OCI-LY1 (cell line): ENCODE measurements around the gene PTPRG.

Source experiments
- H2AFZ ChIP-seq: fragments of 200-600 bp; sonication (generic), shearing (Covaris generic); 2 replicates; pipeline ENCODE4 v1.6.0; 2014; ENCODE audit warnings: antibody characterized with exemption, mild to moderate bottlenecking, low read length
- H3F3A ChIP-seq: fragments of 200-600 bp; sonication (generic), shearing (Covaris generic); 2 replicates; pipeline ENCODE4 v1.6.0; 2014; ENCODE audit warnings: mild to moderate bottlenecking, antibody characterized with exemption, low read length, moderate library complexity; ENCODE audit not compliant: insufficient read depth
- H3K27ac ChIP-seq: fragments of 200-600 bp; sonication (generic); 2 replicates; pipeline ENCODE4 v1.5.1; 2014; ENCODE audit warnings: low read length, mixed run types, mild to moderate bottlenecking, low read depth; ENCODE audit not compliant: poor library complexity, severe bottlenecking
- H3K27me3 ChIP-seq: fragments of 200-600 bp; sonication (generic); 2 replicates; pipeline ENCODE4 v1.6.0; 2014; ENCODE audit warnings: antibody characterized with exemption, mild to moderate bottlenecking, low read length, moderate library complexity; ENCODE audit not compliant: insufficient read depth
- H3K36me3 ChIP-seq: fragments of 200-600 bp; sonication (generic); 2 replicates; pipeline ENCODE4 v1.6.1; 2014; ENCODE audit warnings: mild to moderate bottlenecking, antibody characterized with exemption, low read length, moderate library complexity, mixed read lengths; ENCODE audit not compliant: insufficient read depth
- H3K4me1 ChIP-seq: fragments of 200-600 bp; sonication (generic); 2 replicates; pipeline ENCODE4 v1.5.1; 2014; ENCODE audit warnings: mild to moderate bottlenecking, low read length, moderate library complexity; ENCODE audit not compliant: insufficient read depth, severe bottlenecking
- H3K4me2 ChIP-seq: fragments of 200-600 bp; sonication (generic), shearing (Covaris generic); 2 replicates; pipeline ENCODE4 v1.6.1; 2014; ENCODE audit warnings: low read length
- H3K4me3 ChIP-seq: fragments of 200-600 bp; sonication (generic); 2 replicates; pipeline ENCODE4 v1.5.1; 2014; ENCODE audit warnings: low read length, low read depth, mild to moderate bottlenecking, mixed read lengths; ENCODE audit not compliant: poor library complexity, severe bottlenecking
- H3K79me2 ChIP-seq: fragments of 200-600 bp; shearing (Covaris generic); 2 replicates; pipeline ENCODE4 v1.6.1; 2016; ENCODE audit warnings: mixed run types, low read length, mixed read lengths; ENCODE audit not compliant: insufficient read depth
- H3K9ac ChIP-seq: fragments of 200-600 bp; sonication (generic), shearing (Covaris generic); 2 replicates; pipeline ENCODE4 v1.6.1; 2014; ENCODE audit warnings: mild to moderate bottlenecking, low read length, mixed read lengths
- H3K9me2 ChIP-seq: fragments of 200-600 bp; sonication (generic), shearing (Covaris generic); 2 replicates; pipeline ENCODE4 v1.6.1; 2014; ENCODE audit warnings: low read depth, mild to moderate bottlenecking, low read length, mixed read lengths
- H3K9me3 ChIP-seq: fragments of 200-600 bp; shearing (Covaris generic); 2 replicates; pipeline ENCODE4 v1.6.1; 2014; ENCODE audit warnings: low read length, mixed read lengths
- H4K20me1 ChIP-seq: fragments of 200-600 bp; sonication (generic), shearing (Covaris generic); 2 replicates; pipeline ENCODE4 v1.6.0; 2016; ENCODE audit warnings: mild to moderate bottlenecking, low read length; ENCODE audit not compliant: insufficient read depth
- CTCF ChIP-seq: fragments of 200-600 bp; sonication (generic), shearing (Covaris generic); IDR thresholded peaks from 2 replicates; pipeline ENCODE4 v1.5.1; 2017; ENCODE audit warnings: mild to moderate bottlenecking, antibody characterized with exemption, low read length, moderate library complexity, mixed read lengths
- EZH2 ChIP-seq: fragments of 200-600 bp; sonication (generic), shearing (Covaris generic); IDR thresholded peaks from 2 replicates; pipeline ENCODE4 v1.8.0; 2017; ENCODE audit warnings: borderline replicate concordance, mixed run types, mild to moderate bottlenecking, antibody characterized with exemption, low read length, moderate library complexity, mixed read lengths

PTPRG gene

GRCh38 chr3:61568127-61568526 is 6.8 kb downstream of the PTPRG start:
- Histone ChIP-seq H3K27ac (no peak overlapping the region), H4K20me1 (no peaks in the 10 kb centered on the region), H3K4me2 (no peak overlapping the region)

GRCh38 chr3:61569856-61570580 is 8.6 kb downstream of the PTPRG start:
- Histone ChIP-seq H3K4me1 (no peaks in the 10 kb centered on the region), H3F3A (no peaks in the 10 kb centered on the region), H3K36me3 (no peaks in the 10 kb centered on the region), H3K27ac (no peak overlapping the region), H3K9me2 (no peaks in the 10 kb centered on the region), H3K27me3 (no peaks in the 10 kb centered on the region), H3K4me2 (no peak overlapping the region), H3K4me3 (no peak overlapping the region), H3K9ac (no peak overlapping the region), H3K79me2 (no peaks in the 10 kb centered on the region), H4K20me1 (no peaks in the 10 kb centered on the region), H3K9me3 (no peaks in the 10 kb centered on the region), H2AFZ (no peak overlapping the region)
- TF ChIP-seq CTCF = no peak
- no peak for TF ChIP-seq EZH2

More at GRCh38 chr3:61568127-61568526, 6.8 kb downstream of the PTPRG start:
- TF ChIP-seq EZH2 = no peak
- no peak for TF ChIP-seq CTCF
- Histone ChIP-seq H3K9me3 (no peaks in the 10 kb centered on the region), H3K9me2 (no peaks in the 10 kb centered on the region), H3F3A (no peaks in the 10 kb centered on the region), H3K36me3 (no peaks in the 10 kb centered on the region), H3K79me2 (no peaks in the 10 kb centered on the region), H3K27me3 (no peaks in the 10 kb centered on the region), H2AFZ (no peak overlapping the region), H3K4me3 (no peak overlapping the region), H3K4me1 (no peaks in the 10 kb centered on the region), H3K9ac (no peak overlapping the region)

- no peaks in the 10 kb centered on the region for H3K36me3 ChIP-seq
- TF ChIP-seq CTCF (no peak), EZH2 (no peak)
- H4K20me1 ChIP-seq = no peaks in the 10 kb centered on the region
- H3K4me3 ChIP-seq = no peak overlapping the region
- H3K9ac ChIP-seq = no peak overlapping the region
- H3F3A ChIP-seq = no peaks in the 10 kb centered on the region
- no peaks in the 10 kb centered on the region for H3K9me3 ChIP-seq
- no peak overlapping the region for H3K27ac ChIP-seq
- H2AFZ ChIP-seq = no peak overlapping the region
- no peaks in the 10 kb centered on the region for H3K27me3 ChIP-seq
- no peaks in the 10 kb centered on the region for H3K79me2 ChIP-seq
- H3K4me1 ChIP-seq = no peaks in the 10 kb centered on the region
- H3K4me2 ChIP-seq = no peak overlapping the region
- H3K9me2 ChIP-seq = no peaks in the 10 kb centered on the region
Observed at GRCh38 chr3:61570813-61571212, 9.4 kb downstream of the PTPRG start.
